GM12874 (cell line): ENCODE data around the gene ARHGAP10.

Experiments
- TF ChIP-seq, protein P1 (sequence below): IDR thresholded peaks from 2 replicates; pipeline ENCODE4 v1.5.1; 2011; ENCODE audit warnings: low read depth, mild to moderate bottlenecking, control low read depth, low read length, moderate library complexity; ENCODE audit not compliant: insufficient read depth

The ARHGAP10 gene

DNA sequence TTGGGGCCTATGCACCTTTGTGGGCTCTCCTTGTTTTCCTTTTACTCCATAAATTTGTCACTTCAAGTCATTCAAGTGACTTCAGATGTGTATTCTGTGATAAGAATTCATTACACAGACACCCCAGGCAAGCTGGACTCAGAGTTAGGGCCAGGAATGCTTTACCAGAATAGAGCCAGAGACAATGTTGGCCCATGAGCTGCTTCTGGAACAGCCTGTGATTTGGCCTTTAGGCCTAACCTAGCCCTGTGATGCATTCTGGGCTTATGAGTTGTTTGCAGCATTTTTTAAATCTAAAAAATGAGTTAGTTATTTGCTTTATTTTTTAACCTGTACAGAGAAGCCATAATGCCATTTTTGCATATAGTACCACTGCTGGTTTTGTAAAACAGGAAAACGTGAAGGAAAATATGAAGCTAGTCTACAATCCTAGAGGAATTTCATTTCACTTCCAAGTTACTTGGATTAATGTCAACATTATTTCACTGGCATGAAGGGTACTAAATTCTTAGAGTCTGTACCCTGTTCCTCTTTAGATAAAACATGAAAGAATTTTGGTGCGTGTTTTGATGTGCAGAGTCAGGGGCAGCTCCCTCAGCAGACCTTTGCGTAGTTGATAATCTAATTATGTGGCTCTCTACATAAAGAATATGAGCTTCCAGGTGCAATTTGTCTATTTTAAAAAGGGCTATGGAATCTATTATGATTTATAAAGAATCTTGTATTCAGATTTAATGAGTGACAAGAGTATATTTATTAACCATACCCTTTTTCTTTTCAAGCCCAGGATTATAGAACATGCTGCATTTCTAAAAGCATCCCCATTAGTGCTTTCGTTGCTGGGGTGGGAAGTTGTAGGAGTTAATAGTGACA lies 84.7 kb downstream of the ARHGAP10 start:
- TF ChIP-seq, protein P1, sequence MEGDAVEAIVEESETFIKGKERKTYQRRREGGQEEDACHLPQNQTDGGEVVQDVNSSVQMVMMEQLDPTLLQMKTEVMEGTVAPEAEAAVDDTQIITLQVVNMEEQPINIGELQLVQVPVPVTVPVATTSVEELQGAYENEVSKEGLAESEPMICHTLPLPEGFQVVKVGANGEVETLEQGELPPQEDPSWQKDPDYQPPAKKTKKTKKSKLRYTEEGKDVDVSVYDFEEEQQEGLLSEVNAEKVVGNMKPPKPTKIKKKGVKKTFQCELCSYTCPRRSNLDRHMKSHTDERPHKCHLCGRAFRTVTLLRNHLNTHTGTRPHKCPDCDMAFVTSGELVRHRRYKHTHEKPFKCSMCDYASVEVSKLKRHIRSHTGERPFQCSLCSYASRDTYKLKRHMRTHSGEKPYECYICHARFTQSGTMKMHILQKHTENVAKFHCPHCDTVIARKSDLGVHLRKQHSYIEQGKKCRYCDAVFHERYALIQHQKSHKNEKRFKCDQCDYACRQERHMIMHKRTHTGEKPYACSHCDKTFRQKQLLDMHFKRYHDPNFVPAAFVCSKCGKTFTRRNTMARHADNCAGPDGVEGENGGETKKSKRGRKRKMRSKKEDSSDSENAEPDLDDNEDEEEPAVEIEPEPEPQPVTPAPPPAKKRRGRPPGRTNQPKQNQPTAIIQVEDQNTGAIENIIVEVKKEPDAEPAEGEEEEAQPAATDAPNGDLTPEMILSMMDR = no peak

DNA sequence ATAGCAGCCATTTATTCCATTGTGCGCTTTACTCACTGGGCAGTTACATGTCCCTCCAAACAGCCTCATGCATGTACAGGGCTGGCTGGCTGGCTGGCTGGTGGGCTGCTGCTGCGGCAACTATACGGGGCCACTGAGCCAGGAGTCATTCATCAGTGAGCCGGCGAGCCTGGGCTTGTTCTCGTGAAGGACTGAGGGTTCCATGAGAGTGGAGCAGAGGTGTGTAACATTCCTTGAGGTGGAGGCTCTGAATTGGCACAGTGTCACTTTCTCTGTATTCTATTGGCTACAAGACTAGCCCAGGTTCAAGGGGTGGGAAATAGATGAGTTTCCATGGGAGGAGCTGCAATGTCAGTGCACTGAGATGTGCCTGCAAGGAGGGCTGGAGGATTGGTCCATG lies 89.1 kb downstream of the ARHGAP10 start:
- TF ChIP-seq, protein P1 = no peak

DNA sequence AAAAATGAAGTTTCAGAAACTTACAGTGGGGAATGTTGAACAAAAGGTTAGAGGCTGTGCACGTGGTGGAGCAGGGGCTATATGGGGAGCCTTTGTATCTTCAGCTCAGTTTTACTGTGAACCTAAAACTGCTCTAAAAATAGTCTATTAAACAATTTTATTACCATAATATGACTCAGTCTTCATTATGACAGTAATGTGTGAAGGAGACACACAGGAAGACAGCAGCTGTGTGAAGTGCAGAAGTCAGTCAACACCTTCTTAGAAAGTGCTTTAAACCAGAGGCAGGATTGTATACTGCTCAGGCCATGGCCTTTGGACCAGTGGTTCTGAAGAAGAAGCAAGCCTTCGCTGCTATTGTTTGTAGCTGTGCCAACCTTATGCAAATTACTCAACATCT lies 89.7 kb downstream of the ARHGAP10 start:
- TF ChIP-seq, protein P1 = no peak

DNA sequence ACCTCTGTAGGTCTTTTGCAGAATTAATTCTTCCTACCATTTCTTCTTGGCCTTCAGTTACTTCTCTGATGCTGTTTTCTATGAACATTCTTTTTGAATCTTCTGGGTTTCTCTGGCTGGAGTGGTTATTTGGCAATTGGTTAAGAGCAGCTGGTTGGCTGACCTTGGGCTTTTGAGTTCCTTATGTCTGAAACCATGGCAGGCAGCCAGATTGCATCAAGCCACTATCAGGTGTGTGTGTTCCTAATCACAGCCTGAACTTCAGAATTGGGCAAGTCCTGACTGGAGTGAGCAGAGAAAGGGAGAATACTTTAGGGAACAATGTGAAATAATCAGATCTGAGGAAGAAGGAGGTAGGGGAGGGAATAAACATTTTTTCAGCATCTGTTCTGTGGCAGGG lies 90.2 kb downstream of the ARHGAP10 start:
- TF ChIP-seq, protein P1 = no peak

GRCh38 chr4:147823130-147823529 lies 91.2 kb downstream of the ARHGAP10 start:
- TF ChIP-seq, protein P1 = no peak

DNA sequence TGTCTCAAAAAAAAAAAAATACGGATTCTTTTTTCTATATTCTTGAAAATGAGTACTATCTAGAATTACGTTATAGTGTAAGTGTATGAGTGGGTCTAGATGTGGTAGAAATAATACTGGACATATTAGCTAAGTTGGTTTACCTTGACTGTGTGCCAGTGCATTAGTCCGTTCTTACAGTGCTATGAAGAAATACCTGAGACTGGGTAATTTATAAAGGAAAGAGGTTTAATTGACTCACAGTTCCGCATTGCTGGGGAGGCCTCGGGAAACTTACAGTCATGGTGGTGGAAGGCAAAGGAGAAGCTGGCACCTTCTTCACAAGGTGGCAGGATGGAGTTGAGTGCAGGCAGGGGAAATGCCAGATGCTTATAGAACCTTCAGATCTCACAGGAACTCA lies 92.4 kb downstream of the ARHGAP10 start:
- TF ChIP-seq, protein P1 = no peak

GRCh38 chr4:147824884-147825283 lies 93.0 kb downstream of the ARHGAP10 start:
- TF ChIP-seq, protein P1 = no peak
